ENCODE measurements around the gene WASHC4. TPM values are rescaled to one million over a fixed set of nuclear protein-coding genes. Genes with fewer than 3 reads are reported as not detected.

The WASHC4 gene
- total RNA-seq, 1 donor, result 35.5 TPM

DNA sequence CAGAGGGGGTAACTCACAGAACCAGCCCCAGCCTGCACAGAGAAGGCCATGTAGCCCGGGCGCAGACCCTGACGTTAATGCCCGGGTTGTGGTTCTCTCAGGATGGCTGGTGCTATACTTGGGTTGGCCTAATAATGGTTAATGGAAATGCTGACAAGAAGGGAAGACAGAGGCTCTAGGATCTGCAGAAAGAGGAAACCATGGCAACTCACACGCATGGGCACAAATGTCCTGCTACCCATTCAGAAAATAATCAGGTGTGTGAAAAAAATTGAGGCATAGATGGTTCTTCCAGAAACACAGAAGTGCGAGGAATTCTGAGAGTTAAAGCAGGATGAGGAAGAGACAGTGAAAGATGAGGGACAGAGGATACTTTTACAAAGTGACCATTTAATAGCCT, 94.7 kb downstream of the WASHC4 start:
- no peak for DNase-seq (ENCODE audit: low read depth in 2 of 3, low spot score in 2 of 3)

DNA sequence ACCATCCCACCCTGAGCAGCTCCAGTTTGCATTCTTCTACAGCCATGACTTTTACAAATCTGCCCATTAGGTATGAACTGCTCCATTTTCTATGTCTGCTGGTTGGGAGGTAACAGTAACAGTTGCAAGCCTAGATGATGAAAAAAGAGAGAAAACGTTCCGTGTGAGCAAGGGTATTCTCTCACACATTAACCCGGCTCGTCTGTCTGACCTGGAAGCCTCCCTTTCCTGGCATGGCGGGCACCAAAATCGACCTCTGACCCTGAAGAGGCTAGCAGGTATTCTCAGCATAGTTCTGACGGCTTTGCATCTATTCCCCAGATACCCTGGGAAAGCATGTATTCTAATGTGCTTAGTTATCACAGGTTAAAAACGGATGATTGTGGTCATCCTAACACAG, 96.6 kb downstream of the WASHC4 start:
- no peak for DNase-seq (ENCODE audit: low read depth in 2 of 3, low spot score in 2 of 3)

DNA sequence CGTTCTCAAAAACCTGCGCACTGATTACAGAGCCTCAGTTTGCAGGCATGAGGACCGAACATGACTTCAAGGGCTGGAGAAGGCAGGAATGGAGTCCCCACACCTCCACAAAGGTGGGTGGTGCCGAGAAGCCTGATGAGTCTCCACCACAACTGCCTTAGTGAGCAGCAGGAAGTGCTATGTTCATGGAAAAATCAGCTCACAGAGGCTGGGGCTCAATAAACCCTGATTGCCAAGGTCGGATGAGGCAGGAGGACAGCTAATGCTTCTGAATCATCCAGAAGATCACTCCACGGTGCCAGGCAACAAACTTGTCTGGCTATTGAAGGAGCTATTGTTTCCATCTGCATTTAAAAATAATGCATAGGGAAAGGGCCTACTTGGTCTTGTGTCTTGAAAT, 97.4 kb downstream of the WASHC4 start:
- DNase-seq (ENCODE audit: low read depth in 2 of 3, low spot score in 2 of 3), result no peak

DNA sequence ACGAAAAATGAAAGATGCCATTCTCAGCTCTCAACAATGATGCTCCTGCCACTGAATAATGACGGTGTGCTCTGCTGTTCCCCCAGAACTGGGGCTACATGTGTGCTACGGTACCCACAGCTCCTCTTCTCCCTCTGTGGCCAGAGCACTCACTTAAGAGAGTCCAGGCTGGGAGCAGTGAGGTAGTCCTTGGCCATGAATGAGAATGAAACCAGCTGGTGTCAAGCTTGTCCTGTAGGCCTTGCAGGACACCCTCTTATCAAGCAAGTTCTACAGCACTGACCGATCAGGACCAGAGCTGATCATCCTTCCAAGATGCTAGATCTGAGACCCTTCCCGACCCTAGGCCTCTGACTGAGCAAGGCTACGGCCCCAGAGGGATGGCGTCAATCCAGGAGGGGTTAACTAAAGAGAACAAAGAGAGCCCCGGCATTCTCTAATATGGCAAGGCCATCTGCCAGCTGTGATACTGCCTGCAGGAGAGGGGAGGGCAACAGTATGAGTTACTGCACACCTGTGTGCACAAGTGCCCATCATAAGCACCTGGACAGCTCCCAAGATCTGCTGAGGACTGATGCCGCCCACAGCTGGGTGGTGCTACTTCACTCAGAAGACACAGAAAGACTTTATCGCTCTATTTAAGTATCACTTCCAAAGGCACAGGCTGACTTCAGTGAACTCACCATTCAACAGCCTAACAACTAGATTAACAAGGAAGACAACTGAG, 98.0 kb downstream of the WASHC4 start:
- DNase-seq (ENCODE audit: low read depth in 2 of 3, low spot score in 2 of 3), result no peak

- DNase-seq (ENCODE audit: low read depth in 2 of 3, low spot score in 2 of 3), result no peak
These were observed 99.3 kb downstream of the WASHC4 start for GRCh38 chr12:105206686-105207374.

DNA sequence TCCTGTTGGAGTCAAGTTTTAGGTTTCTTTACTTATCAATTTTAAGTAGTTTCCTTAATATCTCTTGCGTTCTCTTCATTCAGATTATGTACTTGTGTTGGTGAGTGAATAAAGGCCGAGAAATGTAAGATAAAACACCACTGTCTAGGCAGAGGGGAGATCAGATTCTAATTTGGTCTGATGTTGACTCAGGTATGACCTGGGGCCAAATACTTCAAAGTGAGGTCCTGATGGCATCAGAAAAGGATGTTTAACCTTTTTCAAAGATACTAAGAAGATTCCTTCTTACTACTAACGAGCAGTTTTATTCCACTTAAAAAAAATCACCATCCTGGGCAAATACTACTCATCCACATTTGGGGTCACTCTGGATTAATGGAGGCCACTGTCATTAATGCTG, 101.6 kb downstream of the WASHC4 start:
- DNase-seq (ENCODE audit: low read depth in 2 of 3, low spot score in 2 of 3), result no peak

GRCh38 chr12:105212438-105212837, 104.9 kb downstream of the WASHC4 start:
- DNase-seq (ENCODE audit: low read depth in 2 of 3, low spot score in 2 of 3), result no peak

DNA sequence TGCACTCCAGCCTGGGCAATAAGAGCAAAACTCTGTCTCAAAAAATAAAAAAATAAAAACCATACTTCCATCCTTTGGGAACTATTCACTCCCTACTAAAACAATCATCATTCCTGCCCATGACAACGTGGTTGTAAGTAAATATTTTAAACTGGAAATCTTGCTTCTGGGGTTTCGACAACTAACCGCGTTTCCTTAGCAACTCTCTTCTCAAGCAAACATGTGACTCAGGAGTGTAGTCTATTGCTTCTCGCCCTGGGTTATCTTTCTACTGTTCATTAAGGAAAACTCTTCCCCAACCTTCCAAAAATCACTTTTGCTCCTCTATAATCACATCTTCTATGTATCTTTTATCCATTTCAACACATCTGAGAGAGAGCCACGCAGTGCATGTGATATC, 106.6 kb downstream of the WASHC4 start:
- DNase-seq (ENCODE audit: low read depth in 2 of 3, low spot score in 2 of 3), result no peak

- DNase-seq (ENCODE audit: low read depth in 2 of 3, low spot score in 2 of 3), result no peak
These were observed 107.3 kb downstream of the WASHC4 start for GRCh38 chr12:105214670-105215375.

DNA sequence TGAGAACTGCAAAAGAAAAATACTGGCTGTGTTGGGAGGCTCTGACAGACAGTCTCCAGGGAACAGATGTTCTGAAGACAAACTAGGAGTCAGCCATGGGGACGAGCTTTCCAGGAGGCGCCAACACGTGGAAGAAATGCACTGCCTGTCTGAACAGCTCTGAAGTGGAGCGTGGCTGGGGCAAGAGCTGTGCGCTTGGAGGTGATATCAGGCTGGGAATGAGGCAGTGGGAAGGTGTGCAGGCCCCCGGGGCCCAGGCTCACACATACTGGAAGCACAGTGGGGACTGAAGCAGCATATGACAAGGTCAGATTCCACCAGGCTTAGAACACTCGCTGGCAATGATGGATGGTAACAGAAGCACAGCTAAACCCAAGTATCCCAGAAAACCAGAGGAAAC, 110.9 kb downstream of the WASHC4 start:
- no peak for DNase-seq (ENCODE audit: low read depth in 2 of 3, low spot score in 2 of 3)

Other genes with a start within 250 kb of the WASHC4 start
- gene SLC41A2, start 149.4 kb upstream of the WASHC4 start, total RNA-seq, result 1.1 TPM
- 3.8 TPM for gene NOPCHAP1, start 121.4 kb upstream of the WASHC4 start, total RNA-seq
- under 0.01 TPM for gene ALDH1L2, start 23.3 kb upstream of the WASHC4 start, total RNA-seq
- gene APPL2, start 128.4 kb downstream of the WASHC4 start, total RNA-seq, result 21.5 TPM
- gene C12orf75, start 223.0 kb downstream of the WASHC4 start, total RNA-seq, result 3.0 TPM

Measured in hematopoietic multipotent progenitor cell (in vitro differentiated cells).